Activated T-helper 2 cell treated with anti-CD3 and anti-CD28 coated beads, Interferon-gamma antibody, Interleukin-2, Interleukin-4, amounts not matched to agents 10 μg/mL and 5 μg/mL and 100 μg/mL, durations not matched to agents 14 hours and 24 hours and 36 hours (primary cell): ENCODE data around the gene PPP1R13B. TPM values are rescaled to one million over a fixed set of nuclear protein-coding genes. Genes with fewer than 3 reads are reported as not detected.
"Not testable (repeated sequence)": the region's sequence is repeated elsewhere in the genome, so short reads cannot be mapped to it uniquely, and the experiment has no call there.

ENCODE experiments used
- DNase-seq: peaks from one replicate; pipeline ENCODE4 v3.0.0; 2021; ENCODE audit warnings: low spot score
- H3K27ac Mint-ChIP-seq: one replicate; pipeline ENCODE4 v1.8.0; 2021; ENCODE audit warnings: mixed read lengths
- H3K27me3 Mint-ChIP-seq: one replicate; pipeline ENCODE4 v1.8.0; 2021; ENCODE audit warnings: low read depth, mixed read lengths
- H3K36me3 Mint-ChIP-seq: one replicate; pipeline ENCODE4 v1.8.0; 2021; ENCODE audit warnings: low read depth, mixed read lengths
- H3K4me1 Mint-ChIP-seq: one replicate; pipeline ENCODE4 v1.8.0; 2021; ENCODE audit warnings: low read depth, mixed read lengths
- H3K4me3 Mint-ChIP-seq: one replicate; pipeline ENCODE4 v1.8.0; 2021; ENCODE audit warnings: low read depth, mild to moderate bottlenecking, moderate library complexity, mixed read lengths
- H3K9me3 Mint-ChIP-seq: one replicate; pipeline ENCODE4 v1.8.0; 2021; ENCODE audit warnings: mixed read lengths
- intact Hi-C: fragments of 100-400 bp; cut with micrococcal nuclease; formaldehyde crosslinking; loops from one replicate; pipeline ENCODE4 v1.15.1; 2023
- total RNA-seq: library from RNA; stranded (reverse); gene quantifications from 2 replicates; pipeline ENCODE4 v1.2.3, GENCODE V29; 2022

The PPP1R13B gene
- total RNA-seq, 1 donor from 2014 or later = 7.8 TPM

- no peak for DNase-seq
- H3K27me3 Mint-ChIP-seq = no peaks in the 10 kb centered on the region
- no peaks in the 10 kb centered on the region for H3K9me3 Mint-ChIP-seq
- H3K36me3 Mint-ChIP-seq = peaks cover 44% of the 10 kb centered on the region
- intact Hi-C loops = no loop called here
- no peak overlapping the region for H3K4me3 Mint-ChIP-seq
- H3K4me1 Mint-ChIP-seq = no peaks in the 10 kb centered on the region
- no peak overlapping the region for H3K27ac Mint-ChIP-seq
These were observed 148.8 kb downstream of the PPP1R13B start for GRCh38 chr14:103698380-103699260.

- peaks cover 39% of the 10 kb centered on the region for H3K36me3 Mint-ChIP-seq
- H3K4me3 Mint-ChIP-seq = no peak overlapping the region
- H3K9me3 Mint-ChIP-seq = no peaks in the 10 kb centered on the region
- no peaks in the 10 kb centered on the region for H3K4me1 Mint-ChIP-seq
- H3K27me3 Mint-ChIP-seq = no peaks in the 10 kb centered on the region
- H3K27ac Mint-ChIP-seq = no peak overlapping the region
- intact Hi-C loops = no loop called here
- DNase-seq = no peak
These were observed 149.6 kb downstream of the PPP1R13B start for GRCh38 chr14:103697603-103698379.

GRCh38 chr14:103697206-103697602 is 150.2 kb downstream of the PPP1R13B start:
- Mint-ChIP-seq H3K36me3 (peaks cover 36% of the 10 kb centered on the region), H3K9me3 (no peaks in the 10 kb centered on the region), H3K4me1 (no peaks in the 10 kb centered on the region), H3K4me3 (no peak overlapping the region), H3K27me3 (no peaks in the 10 kb centered on the region), H3K27ac (no peak overlapping the region)
- no peak for DNase-seq
- intact Hi-C loops = no loop called here

GRCh38 chr14:103696466-103697071 is 150.8 kb downstream of the PPP1R13B start:
- intact Hi-C loops = no loop called here
- no peak for DNase-seq
- no peak overlapping the region for H3K4me3 Mint-ChIP-seq
- no peaks in the 10 kb centered on the region for H3K27me3 Mint-ChIP-seq
- H3K36me3 Mint-ChIP-seq = peaks cover 32% of the 10 kb centered on the region
- no peaks in the 10 kb centered on the region for H3K4me1 Mint-ChIP-seq
- no peak overlapping the region for H3K27ac Mint-ChIP-seq
- no peaks in the 10 kb centered on the region for H3K9me3 Mint-ChIP-seq

- Mint-ChIP-seq H3K27ac (no peak overlapping the region), H3K27me3 (no peaks in the 10 kb centered on the region), H3K4me1 (no peaks in the 10 kb centered on the region), H3K36me3 (peaks cover 32% of the 10 kb centered on the region), H3K4me3 (no peak overlapping the region), H3K9me3 (no peaks in the 10 kb centered on the region)
- DNase-seq = no peak
- intact Hi-C loops = no loop called here
These were observed 151.3 kb downstream of the PPP1R13B start for GRCh38 chr14:103696070-103696402.

GRCh38 chr14:103695296-103696069 is 151.9 kb downstream of the PPP1R13B start:
- DNase-seq = no peak
- Mint-ChIP-seq H3K4me3 (no peak overlapping the region), H3K4me1 (no peaks in the 10 kb centered on the region), H3K9me3 (no peaks in the 10 kb centered on the region), H3K36me3 (peaks cover 34% of the 10 kb centered on the region), H3K27me3 (no peaks in the 10 kb centered on the region), H3K27ac (no peak overlapping the region)
- intact Hi-C loops = no loop called here

- Mint-ChIP-seq H3K27ac (no peak overlapping the region), H3K9me3 (no peaks in the 10 kb centered on the region), H3K4me3 (no peak overlapping the region), H3K4me1 (no peaks in the 10 kb centered on the region), H3K27me3 (no peaks in the 10 kb centered on the region), H3K36me3 (peaks cover 36% of the 10 kb centered on the region)
- no peak for DNase-seq
- intact Hi-C loops = no loop called here
These were observed 152.8 kb downstream of the PPP1R13B start for GRCh38 chr14:103694572-103695026.

GRCh38 chr14:103693515-103693914 is 153.9 kb downstream of the PPP1R13B start:
- DNase-seq = no peak
- H3K4me1 Mint-ChIP-seq = no peaks in the 10 kb centered on the region
- no peaks in the 10 kb centered on the region for H3K27me3 Mint-ChIP-seq
- peaks cover 39% of the 10 kb centered on the region for H3K36me3 Mint-ChIP-seq
- H3K9me3 Mint-ChIP-seq = no peaks in the 10 kb centered on the region
- no peak overlapping the region for H3K4me3 Mint-ChIP-seq
- no peak overlapping the region for H3K27ac Mint-ChIP-seq
- intact Hi-C loops = no loop called here

- no peak for DNase-seq
- H3K4me3 Mint-ChIP-seq = no peak overlapping the region
- H3K36me3 Mint-ChIP-seq = peaks cover 45% of the 10 kb centered on the region
- no peaks in the 10 kb centered on the region for H3K27me3 Mint-ChIP-seq
- no peaks in the 10 kb centered on the region for H3K9me3 Mint-ChIP-seq
- no peak overlapping the region for H3K27ac Mint-ChIP-seq
- no peaks in the 10 kb centered on the region for H3K4me1 Mint-ChIP-seq
- intact Hi-C loops = no loop called here
These were observed 154.5 kb downstream of the PPP1R13B start for GRCh38 chr14:103692871-103693270.

GRCh38 chr14:103692159-103692558 is 155.2 kb downstream of the PPP1R13B start:
- DNase-seq = no peak
- no peaks in the 10 kb centered on the region for H3K27me3 Mint-ChIP-seq

GRCh38 chr14:103691655-103692054 is 155.7 kb downstream of the PPP1R13B start:
- DNase-seq, H3K27ac Mint-ChIP-seq, H3K4me1 Mint-ChIP-seq, H3K27me3 Mint-ChIP-seq, H3K9me3 Mint-ChIP-seq, intact Hi-C loops, H3K4me3 Mint-ChIP-seq: not testable (repeated sequence)
- H3K36me3 Mint-ChIP-seq = peaks cover 44% of the 10 kb centered on the region

More at GRCh38 chr14:103692159-103692558, 155.2 kb downstream of the PPP1R13B start:
- Mint-ChIP-seq H3K27ac (no peak overlapping the region), H3K4me1 (no peaks in the 10 kb centered on the region), H3K9me3 (no peaks in the 10 kb centered on the region), H3K36me3 (peaks cover 46% of the 10 kb centered on the region), H3K4me3 (no peak overlapping the region)
- intact Hi-C loops = no loop called here

GRCh38 chr14:103690332-103690731 is 157.0 kb downstream of the PPP1R13B start:
- H3K9me3 Mint-ChIP-seq = no peaks in the 10 kb centered on the region
- H3K4me1 Mint-ChIP-seq = peaks cover 1% of the 10 kb centered on the region
- intact Hi-C loops = no loop called here
- H3K27me3 Mint-ChIP-seq = no peaks in the 10 kb centered on the region
- DNase-seq = no peak
- H3K36me3 Mint-ChIP-seq = peaks cover 46% of the 10 kb centered on the region
- no peak overlapping the region for H3K27ac Mint-ChIP-seq
- no peak overlapping the region for H3K4me3 Mint-ChIP-seq
